WERI-Rb-1 (cell line): ENCODE measurements around the gene METTL24.
"Not testable (repeated sequence)": the region's sequence is repeated elsewhere in the genome, so short reads cannot be mapped to it uniquely, and the experiment has no call there.

Source experiments
- DNase-seq: peaks from one replicate; pipeline ENCODE4 v3.0.0-alpha.2; 2020
- H3K27ac ChIP-seq: fragments of 250-450 bp; sonication (Bioruptor Pico); 2 replicates; pipeline ENCODE4 v1.5.1; 2020; ENCODE audit warnings: mild to moderate bottlenecking, moderate library complexity
- H3K27me3 ChIP-seq: fragments of 250-450 bp; sonication (Bioruptor Pico); 2 replicates; pipeline ENCODE4 v1.5.1; 2021; ENCODE audit warnings: mild to moderate bottlenecking, low read depth, moderate library complexity; ENCODE audit not compliant: insufficient read depth, severe bottlenecking
- H3K36me3 ChIP-seq: fragments of 250-450 bp; sonication (Bioruptor Pico); 2 replicates; pipeline ENCODE4 v1.5.1; 2020; ENCODE audit warnings: mild to moderate bottlenecking, moderate library complexity
- H3K4me3 ChIP-seq: 2 replicates; pipeline ENCODE4 v1.5.1; 2011; ENCODE audit warnings: low read depth, mild to moderate bottlenecking, control low read depth, low read length
- H3K9me3 ChIP-seq: fragments of 250-450 bp; sonication (Bioruptor Pico); 2 replicates; pipeline ENCODE4 v1.5.1; 2021; ENCODE audit warnings: mild to moderate bottlenecking, moderate library complexity; ENCODE audit not compliant: severe bottlenecking
- CTCF ChIP-seq: IDR thresholded peaks from 2 replicates; pipeline ENCODE4 v1.5.1; 2011; ENCODE audit warnings: low read depth, mild to moderate bottlenecking, control low read depth, inconsistent platforms, low read length

Gene METTL24

DNA sequence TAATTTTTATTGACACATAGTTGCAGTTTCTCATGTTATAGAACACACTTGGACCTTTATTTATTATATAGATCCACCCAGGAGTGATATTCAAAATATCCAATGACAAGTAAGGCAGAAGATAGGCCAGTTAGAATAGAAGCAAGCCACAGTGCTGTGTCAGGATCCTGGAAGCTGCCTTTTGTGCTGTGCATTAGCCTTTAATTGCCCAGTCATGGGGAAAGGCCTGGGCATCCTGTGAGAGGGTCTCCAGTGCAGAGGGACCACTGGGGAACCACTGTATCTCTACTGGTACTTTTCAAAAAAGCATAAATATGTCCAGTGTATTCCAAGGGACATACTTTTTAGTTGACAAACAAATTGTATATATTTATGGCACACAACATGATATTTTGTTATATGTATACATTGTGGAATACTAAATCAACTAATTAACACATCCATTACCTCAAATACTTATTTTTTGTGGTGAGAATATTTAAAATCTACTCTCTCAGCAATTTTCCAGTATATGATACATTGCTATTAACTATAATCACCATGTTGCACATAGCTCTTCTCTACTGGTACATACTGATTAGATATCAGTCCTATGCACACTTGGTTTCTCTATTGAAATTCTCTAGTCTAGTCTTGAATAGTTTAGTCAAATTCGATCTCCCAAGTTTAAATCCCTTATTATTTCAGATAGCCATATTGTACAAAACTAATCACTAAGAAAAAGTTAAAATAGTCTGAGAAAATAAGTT, 118.4 kb downstream of the METTL24 start:
- no peak overlapping the region for H3K27ac ChIP-seq
- no peak for DNase-seq
- H3K4me3 ChIP-seq: no peak overlapping the region
- no peak for TF ChIP-seq CTCF
- H3K36me3 ChIP-seq: no peaks in the 10 kb centered on the region
- H3K9me3 ChIP-seq: no peaks in the 10 kb centered on the region
- H3K27me3 ChIP-seq: no peaks in the 10 kb centered on the region

DNA sequence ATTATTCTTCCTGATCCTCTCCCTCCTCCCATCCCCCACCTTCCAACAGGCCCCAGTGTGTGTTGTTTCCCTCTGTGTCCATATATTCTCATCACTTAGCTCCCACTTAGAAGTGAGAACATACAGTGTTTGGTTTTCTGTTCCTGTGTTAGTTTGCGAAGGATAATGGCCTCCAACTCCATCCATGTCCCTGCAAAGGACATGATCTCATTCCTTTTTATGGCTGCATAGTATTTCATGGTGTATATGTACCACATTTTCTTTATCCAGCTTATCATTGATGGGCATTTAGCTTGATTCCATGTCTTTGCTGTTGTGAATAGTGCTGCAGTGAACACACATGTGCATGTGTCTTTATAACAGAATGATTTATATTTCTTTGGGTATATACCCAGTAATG, 122.1 kb downstream of the METTL24 start:
- H3K27me3 ChIP-seq, H3K27ac ChIP-seq, H3K4me3 ChIP-seq, H3K36me3 ChIP-seq, DNase-seq, H3K9me3 ChIP-seq: not testable (repeated sequence)

- DNase-seq: no peak
- Histone ChIP-seq H3K9me3 (no peaks in the 10 kb centered on the region), H3K36me3 (no peaks in the 10 kb centered on the region), H3K27me3 (no peaks in the 10 kb centered on the region), H3K27ac (no peak overlapping the region), H3K4me3 (no peak overlapping the region)
- TF ChIP-seq CTCF: no peak
These were observed 124.3 kb downstream of the METTL24 start for GRCh38 chr6:110233770-110234374.

DNA sequence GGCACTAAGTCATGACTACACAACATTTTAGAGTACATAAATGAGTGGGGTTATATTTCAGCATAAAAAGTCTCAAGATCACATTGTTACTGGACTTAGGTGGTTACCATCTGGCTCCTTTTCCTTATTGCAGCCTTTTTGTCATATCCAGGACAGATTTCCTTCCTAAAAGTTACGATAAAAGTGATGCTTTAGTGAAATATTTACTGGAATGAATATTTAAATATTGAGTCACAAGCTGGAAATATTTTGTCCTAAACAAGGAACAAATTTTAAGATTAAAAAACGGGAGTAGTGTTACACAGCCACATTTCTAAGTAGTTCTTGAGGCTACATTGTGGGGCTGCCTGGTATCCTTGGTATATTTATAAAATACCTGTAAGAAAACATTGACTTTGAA, 125.7 kb downstream of the METTL24 start:
- TF ChIP-seq CTCF: no peak
- no peaks in the 10 kb centered on the region for H3K9me3 ChIP-seq
- no peak overlapping the region for H3K27ac ChIP-seq
- no peak for DNase-seq
- H3K27me3 ChIP-seq: no peaks in the 10 kb centered on the region
- H3K36me3 ChIP-seq: no peaks in the 10 kb centered on the region; the same call in 1 of the 2 replicates
- no peak overlapping the region for H3K4me3 ChIP-seq

GRCh38 chr6:110226261-110226660, 131.9 kb downstream of the METTL24 start:
- DNase-seq: no peak
- peaks cover 11% of the 10 kb centered on the region for H3K36me3 ChIP-seq
- H3K4me3 ChIP-seq: no peak overlapping the region
- no peak for TF ChIP-seq CTCF
- no peaks in the 10 kb centered on the region for H3K9me3 ChIP-seq
- H3K27ac ChIP-seq: no peak overlapping the region
- no peaks in the 10 kb centered on the region for H3K27me3 ChIP-seq

- H3K27me3 ChIP-seq: no peaks in the 10 kb centered on the region
- no peak for DNase-seq
- H3K36me3 ChIP-seq: peaks cover 40% of the 10 kb centered on the region
- H3K4me3 ChIP-seq: no peak overlapping the region
- no peak for TF ChIP-seq CTCF
- no peaks in the 10 kb centered on the region for H3K9me3 ChIP-seq
- H3K27ac ChIP-seq: no peak overlapping the region
These were observed 136.4 kb downstream of the METTL24 start for GRCh38 chr6:110221738-110222137.
